ENCODE measurements around the gene ZNF200. TPM values are rescaled to one million over a fixed set of nuclear protein-coding genes. Genes with fewer than 3 reads are reported as not detected.

The ZNF200 gene
- total RNA-seq, 2 experiments from 2014 or later: 13.7 to 18.4 TPM

Other genes starting within 250 kb of the ZNF200 start
- gene CLDN9, start 222.2 kb downstream of the ZNF200 start, total RNA-seq: under 1 TPM in 1 of 2 experiments, not detected in 1; 0.16 TPM
- gene CLDN6, start 217.0 kb downstream of the ZNF200 start, total RNA-seq: not detected
- gene TNFRSF12A, start 214.8 kb downstream of the ZNF200 start, total RNA-seq: 1 to 10 TPM; 4.2 to 4.7 TPM
- 10 to 100 TPM; 41.0 to 41.7 TPM for gene HCFC1R1, start 211.2 kb downstream of the ZNF200 start, total RNA-seq
- gene THOC6, start 211.1 kb downstream of the ZNF200 start, total RNA-seq: 10 to 100 TPM; 57.4 to 57.9 TPM
- gene BICDL2, start 198.2 kb downstream of the ZNF200 start, total RNA-seq: under 1 TPM; 0.84 to 0.94 TPM
- gene MMP25, start 188.6 kb downstream of the ZNF200 start, total RNA-seq: 10 to 100 TPM; 58.0 to 66.1 TPM
- 1,000 to 10,000 TPM; 1,836 to 1,884 TPM for gene IL32, start 169.5 kb downstream of the ZNF200 start, total RNA-seq
- gene ZSCAN10, start 135.9 kb downstream of the ZNF200 start, total RNA-seq: under 1 TPM; 0.23 to 0.26 TPM
- not detected for gene ZNF205, start 122.6 kb downstream of the ZNF200 start, total RNA-seq
- 10 to 100 TPM; 10.8 to 12.1 TPM for gene ZNF213, start 100.1 kb downstream of the ZNF200 start, total RNA-seq
- not detected for gene OR1F1, start 47.0 kb downstream of the ZNF200 start, total RNA-seq
- gene MEFV, start 21.5 kb upstream of the ZNF200 start, total RNA-seq: under 1 TPM; 0.13 to 0.21 TPM
- 10 to 100 TPM; 24.3 to 25.0 TPM for gene ZNF263, start 48.3 kb upstream of the ZNF200 start, total RNA-seq
- 1 to 10 TPM; 4.5 to 5.6 TPM for gene TIGD7, start 70.3 kb upstream of the ZNF200 start, total RNA-seq
- 10 to 100 TPM; 38.6 to 40.0 TPM for gene ZNF75A, start 70.3 kb upstream of the ZNF200 start, total RNA-seq
- gene OR2C1, start 120.7 kb upstream of the ZNF200 start, total RNA-seq: not detected
- 10 to 100 TPM; 15.9 to 19.0 TPM for gene ZSCAN32, start 165.8 kb upstream of the ZNF200 start, total RNA-seq
- 10 to 100 TPM; 10.4 to 12.3 TPM for gene ZNF174, start 166.1 kb upstream of the ZNF200 start, total RNA-seq
- gene ZNF597, start 208.3 kb upstream of the ZNF200 start, total RNA-seq: 1 to 10 TPM; 2.4 to 2.7 TPM
- 10 to 100 TPM; 46.3 to 49.0 TPM for gene NAA60, start 208.5 kb upstream of the ZNF200 start, total RNA-seq